ENCODE measurements around the gene L3MBTL3. TPM values are rescaled to one million over a fixed set of nuclear protein-coding genes. Genes with fewer than 3 reads are reported as not detected.

L3MBTL3 gene
- total and polyA plus RNA-seq, 2 experiments from 2014 or later: 8.7 to 11.2 TPM

DNA sequence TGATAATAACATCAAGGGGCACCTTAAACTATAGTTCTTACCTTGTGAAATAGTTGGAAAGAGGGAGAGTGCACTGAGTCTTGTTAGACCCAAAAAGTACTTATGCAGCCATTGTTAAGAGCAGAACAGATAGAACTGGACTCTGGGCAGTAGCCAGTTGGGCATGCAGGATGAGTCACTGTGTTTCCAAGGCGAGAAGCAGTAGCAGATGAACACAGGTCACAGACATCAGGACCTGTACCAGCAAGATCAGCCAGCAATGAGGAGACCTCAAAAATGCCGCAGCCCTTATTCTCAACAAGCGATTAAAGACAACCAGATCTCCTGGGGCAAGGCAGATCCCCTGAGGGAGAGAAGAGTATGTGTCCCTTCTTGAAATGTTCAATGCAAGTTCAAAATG is 125.3 kb downstream of the L3MBTL3 start (continued):
- TF ChIP-seq, protein P1, sequence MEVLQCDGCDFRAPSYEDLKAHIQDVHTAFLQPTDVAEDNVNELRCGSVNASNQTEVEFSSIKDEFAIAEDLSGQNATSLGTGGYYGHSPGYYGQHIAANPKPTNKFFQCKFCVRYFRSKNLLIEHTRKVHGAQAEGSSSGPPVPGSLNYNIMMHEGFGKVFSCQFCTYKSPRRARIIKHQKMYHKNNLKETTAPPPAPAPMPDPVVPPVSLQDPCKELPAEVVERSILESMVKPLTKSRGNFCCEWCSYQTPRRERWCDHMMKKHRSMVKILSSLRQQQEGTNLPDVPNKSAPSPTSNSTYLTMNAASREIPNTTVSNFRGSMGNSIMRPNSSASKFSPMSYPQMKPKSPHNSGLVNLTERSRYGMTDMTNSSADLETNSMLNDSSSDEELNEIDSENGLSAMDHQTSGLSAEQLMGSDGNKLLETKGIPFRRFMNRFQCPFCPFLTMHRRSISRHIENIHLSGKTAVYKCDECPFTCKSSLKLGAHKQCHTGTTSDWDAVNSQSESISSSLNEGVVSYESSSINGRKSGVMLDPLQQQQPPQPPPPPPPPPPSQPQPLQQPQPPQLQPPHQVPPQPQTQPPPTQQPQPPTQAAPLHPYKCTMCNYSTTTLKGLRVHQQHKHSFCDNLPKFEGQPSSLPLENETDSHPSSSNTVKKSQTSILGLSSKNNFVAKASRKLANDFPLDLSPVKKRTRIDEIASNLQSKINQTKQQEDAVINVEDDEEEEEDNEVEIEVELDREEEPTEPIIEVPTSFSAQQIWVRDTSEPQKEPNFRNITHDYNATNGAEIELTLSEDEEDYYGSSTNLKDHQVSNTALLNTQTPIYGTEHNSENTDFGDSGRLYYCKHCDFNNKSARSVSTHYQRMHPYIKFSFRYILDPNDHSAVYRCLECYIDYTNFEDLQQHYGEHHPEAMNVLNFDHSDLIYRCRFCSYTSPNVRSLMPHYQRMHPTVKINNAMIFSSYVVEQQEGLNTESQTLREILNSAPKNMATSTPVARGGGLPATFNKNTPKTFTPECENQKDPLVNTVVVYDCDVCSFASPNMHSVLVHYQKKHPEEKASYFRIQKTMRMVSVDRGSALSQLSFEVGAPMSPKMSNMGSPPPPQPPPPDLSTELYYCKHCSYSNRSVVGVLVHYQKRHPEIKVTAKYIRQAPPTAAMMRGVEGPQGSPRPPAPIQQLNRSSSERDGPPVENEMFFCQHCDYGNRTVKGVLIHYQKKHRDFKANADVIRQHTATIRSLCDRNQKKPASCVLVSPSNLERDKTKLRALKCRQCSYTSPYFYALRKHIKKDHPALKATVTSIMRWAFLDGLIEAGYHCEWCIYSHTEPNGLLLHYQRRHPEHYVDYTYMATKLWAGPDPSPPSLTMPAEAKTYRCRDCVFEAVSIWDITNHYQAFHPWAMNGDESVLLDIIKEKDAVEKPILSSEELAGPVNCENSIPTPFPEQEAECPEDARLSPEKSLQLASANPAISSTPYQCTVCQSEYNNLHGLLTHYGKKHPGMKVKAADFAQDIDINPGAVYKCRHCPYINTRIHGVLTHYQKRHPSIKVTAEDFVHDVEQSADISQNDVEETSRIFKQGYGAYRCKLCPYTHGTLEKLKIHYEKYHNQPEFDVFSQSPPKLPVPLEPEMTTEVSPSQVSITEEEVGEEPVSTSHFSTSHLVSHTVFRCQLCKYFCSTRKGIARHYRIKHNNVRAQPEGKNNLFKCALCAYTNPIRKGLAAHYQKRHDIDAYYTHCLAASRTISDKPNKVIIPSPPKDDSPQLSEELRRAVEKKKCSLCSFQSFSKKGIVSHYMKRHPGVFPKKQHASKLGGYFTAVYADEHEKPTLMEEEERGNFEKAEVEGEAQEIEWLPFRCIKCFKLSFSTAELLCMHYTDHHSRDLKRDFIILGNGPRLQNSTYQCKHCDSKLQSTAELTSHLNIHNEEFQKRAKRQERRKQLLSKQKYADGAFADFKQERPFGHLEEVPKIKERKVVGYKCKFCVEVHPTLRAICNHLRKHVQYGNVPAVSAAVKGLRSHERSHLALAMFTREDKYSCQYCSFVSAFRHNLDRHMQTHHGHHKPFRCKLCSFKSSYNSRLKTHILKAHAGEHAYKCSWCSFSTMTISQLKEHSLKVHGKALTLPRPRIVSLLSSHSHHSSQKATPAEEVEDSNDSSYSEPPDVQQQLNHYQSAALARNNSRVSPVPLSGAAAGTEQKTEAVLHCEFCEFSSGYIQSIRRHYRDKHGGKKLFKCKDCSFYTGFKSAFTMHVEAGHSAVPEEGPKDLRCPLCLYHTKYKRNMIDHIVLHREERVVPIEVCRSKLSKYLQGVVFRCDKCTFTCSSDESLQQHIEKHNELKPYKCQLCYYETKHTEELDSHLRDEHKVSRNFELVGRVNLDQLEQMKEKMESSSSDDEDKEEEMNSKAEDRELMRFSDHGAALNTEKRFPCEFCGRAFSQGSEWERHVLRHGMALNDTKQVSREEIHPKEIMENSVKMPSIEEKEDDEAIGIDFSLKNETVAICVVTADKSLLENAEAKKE (CRISPR knock-in tag; IDR thresholded peaks at IDR 0.05): no peak
- no peak for TF ChIP-seq NANOG (IDR thresholded peaks at IDR 0.05; ENCODE audit: borderline replicate concordance)
- TF ChIP-seq, protein P2, sequence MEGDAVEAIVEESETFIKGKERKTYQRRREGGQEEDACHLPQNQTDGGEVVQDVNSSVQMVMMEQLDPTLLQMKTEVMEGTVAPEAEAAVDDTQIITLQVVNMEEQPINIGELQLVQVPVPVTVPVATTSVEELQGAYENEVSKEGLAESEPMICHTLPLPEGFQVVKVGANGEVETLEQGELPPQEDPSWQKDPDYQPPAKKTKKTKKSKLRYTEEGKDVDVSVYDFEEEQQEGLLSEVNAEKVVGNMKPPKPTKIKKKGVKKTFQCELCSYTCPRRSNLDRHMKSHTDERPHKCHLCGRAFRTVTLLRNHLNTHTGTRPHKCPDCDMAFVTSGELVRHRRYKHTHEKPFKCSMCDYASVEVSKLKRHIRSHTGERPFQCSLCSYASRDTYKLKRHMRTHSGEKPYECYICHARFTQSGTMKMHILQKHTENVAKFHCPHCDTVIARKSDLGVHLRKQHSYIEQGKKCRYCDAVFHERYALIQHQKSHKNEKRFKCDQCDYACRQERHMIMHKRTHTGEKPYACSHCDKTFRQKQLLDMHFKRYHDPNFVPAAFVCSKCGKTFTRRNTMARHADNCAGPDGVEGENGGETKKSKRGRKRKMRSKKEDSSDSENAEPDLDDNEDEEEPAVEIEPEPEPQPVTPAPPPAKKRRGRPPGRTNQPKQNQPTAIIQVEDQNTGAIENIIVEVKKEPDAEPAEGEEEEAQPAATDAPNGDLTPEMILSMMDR (conservative IDR thresholded peaks at IDR 0.05; ENCODE audit: low read depth in 2 of 2): no peak
- TF ChIP-seq STAT1 (IDR thresholded peaks at IDR 0.05; ENCODE audit: unreplicated experiment): no peak
- no peak for TF ChIP-seq EZH2phosphoT487 (IDR thresholded peaks at IDR 0.05; ENCODE audit: unreplicated experiment)
- TF ChIP-seq JUNB (IDR thresholded peaks at IDR 0.05; ENCODE audit: unreplicated experiment): no peak

DNA sequence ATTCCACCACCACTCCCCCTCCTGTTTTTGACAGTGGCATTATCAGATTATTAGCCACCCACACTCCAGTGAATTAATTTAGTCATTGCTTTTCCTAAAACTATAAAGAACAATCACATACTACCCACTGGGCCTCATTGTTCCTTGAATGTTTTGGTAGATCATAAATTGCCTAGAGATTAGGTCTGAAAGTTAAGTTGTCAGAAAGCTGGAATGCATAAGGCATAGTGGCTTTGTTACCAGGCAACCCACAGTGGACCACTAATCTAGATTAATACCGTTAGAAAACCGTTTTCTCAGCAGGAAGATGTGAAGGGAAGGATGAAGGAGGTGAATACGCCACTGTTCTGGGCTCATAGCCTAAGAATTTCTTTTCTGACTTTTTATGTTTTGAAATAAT is 128.7 kb downstream of the L3MBTL3 start:
- no peaks in the 10 kb centered on the region for H3K9me3 Mint-ChIP-seq
- Histone ChIP-seq H3K4me2 (no peak overlapping the region), H3K4me3 (no peak overlapping the region), H3K9me2 (ENCODE audit: insufficient read depth) (no peaks in the 10 kb centered on the region), H2AFZ (no peak overlapping the region), H3K4me1 (ENCODE audit: insufficient read depth) (no peaks in the 10 kb centered on the region), H3K36me3 (ENCODE audit: insufficient read depth) (no peaks in the 10 kb centered on the region), H3K27ac (ENCODE audit: low read depth) (no peak overlapping the region), H4K20me1 (replicated peaks; ENCODE audit: insufficient read depth) (no peaks in the 10 kb centered on the region), H3K27me3 (ENCODE audit: insufficient read depth) (no peaks in the 10 kb centered on the region), H3F3A (replicated peaks; ENCODE audit: low read depth) (no peaks in the 10 kb centered on the region), H3K79me2 (replicated peaks; ENCODE audit: insufficient read depth) (no peaks in the 10 kb centered on the region)
- no peaks in the 10 kb centered on the region; the same call in 2 of the 3 replicates for H3K4me1 Mint-ChIP-seq
- peaks cover 6% of the 10 kb centered on the region; the same call in 1 of the 3 replicates for H3K36me3 Mint-ChIP-seq (ENCODE audit: low read depth)
- no peak for ATAC-seq
- H3K27ac Mint-ChIP-seq: no peak overlapping the region
- H3K4me3 Mint-ChIP-seq: no peak overlapping the region
- no peak for DNase-seq (ENCODE audit: low spot score)
- no peaks in the 10 kb centered on the region for H3K27me3 Mint-ChIP-seq (ENCODE audit: insufficient read depth, low read depth, poor library complexity)
- TF ChIP-seq, protein P3, sequence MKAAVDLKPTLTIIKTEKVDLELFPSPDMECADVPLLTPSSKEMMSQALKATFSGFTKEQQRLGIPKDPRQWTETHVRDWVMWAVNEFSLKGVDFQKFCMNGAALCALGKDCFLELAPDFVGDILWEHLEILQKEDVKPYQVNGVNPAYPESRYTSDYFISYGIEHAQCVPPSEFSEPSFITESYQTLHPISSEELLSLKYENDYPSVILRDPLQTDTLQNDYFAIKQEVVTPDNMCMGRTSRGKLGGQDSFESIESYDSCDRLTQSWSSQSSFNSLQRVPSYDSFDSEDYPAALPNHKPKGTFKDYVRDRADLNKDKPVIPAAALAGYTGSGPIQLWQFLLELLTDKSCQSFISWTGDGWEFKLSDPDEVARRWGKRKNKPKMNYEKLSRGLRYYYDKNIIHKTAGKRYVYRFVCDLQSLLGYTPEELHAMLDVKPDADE (IDR thresholded peaks at IDR 0.05): no peak
- TF ChIP-seq STAT1 (IDR thresholded peaks at IDR 0.05; ENCODE audit: unreplicated experiment): no peak
- TF ChIP-seq, protein P2 (conservative IDR thresholded peaks at IDR 0.05; ENCODE audit: low read depth in 2 of 2): no peak
- no peak for TF ChIP-seq EZH2 (IDR thresholded peaks at IDR 0.05; ENCODE audit: low read depth, unreplicated experiment)

Measured in GM23338 (cell line).